ENCODE measurements around the gene TRIM16.
"Not testable (repeated sequence)": the region's sequence is repeated elsewhere in the genome, so short reads cannot be mapped to it uniquely, and the experiment has no call there.

Gene TRIM16

GRCh38 chr17:15615850-15616249 lies 68.3 kb downstream of the TRIM16 start:
- DNase-seq (ENCODE audit: low spot score) = not testable (repeated sequence)

GRCh38 chr17:15613111-15613510 lies 71.0 kb downstream of the TRIM16 start:
- not testable (repeated sequence) for DNase-seq (ENCODE audit: low spot score)

DNA sequence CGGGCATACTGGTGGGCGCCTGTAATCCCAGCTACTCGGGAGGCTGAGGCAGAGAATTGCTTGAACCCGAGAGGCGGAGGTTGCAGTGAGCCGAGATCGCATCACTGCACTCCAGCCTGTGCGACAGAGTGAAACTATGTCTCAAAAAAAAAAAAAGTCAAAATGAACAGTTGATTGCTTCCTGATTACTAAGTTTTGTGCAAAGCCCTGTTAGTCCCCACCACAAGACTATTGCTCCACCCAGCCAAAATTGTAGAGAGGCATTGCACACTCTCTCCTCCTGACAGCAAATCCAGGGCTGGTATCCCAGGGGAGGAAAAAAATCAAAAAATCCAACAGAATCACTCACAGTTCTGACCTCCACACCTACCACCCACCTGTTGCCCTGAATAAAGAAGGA lies 91.2 kb downstream of the TRIM16 start:
- DNase-seq (ENCODE audit: low spot score) = not testable (repeated sequence)

GRCh38 chr17:15591986-15592385 lies 92.1 kb downstream of the TRIM16 start:
- DNase-seq (ENCODE audit: low spot score) = not testable (repeated sequence)

DNA sequence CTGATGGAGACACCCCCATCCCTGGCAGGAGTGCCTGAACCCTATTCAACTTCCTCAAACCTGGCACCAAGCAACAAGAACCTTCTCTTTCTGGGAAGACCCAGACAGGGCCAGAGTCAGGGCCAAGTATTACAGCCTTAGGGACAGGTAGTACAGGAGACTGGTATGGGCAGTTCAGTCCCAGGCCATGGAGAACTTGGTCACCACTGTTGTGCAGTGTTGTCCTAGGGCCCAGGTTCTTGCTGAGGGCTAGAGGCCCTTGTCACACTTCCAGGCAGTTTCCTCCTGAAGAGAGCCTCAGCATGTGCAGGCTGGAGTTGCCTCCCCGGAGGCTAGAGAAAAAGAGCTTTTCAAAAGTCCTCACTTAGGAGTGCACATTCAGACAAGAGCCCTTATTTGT lies 93.3 kb downstream of the TRIM16 start:
- DNase-seq (ENCODE audit: low spot score) = not testable (repeated sequence)

GRCh38 chr17:15589544-15590536 lies 94.3 kb downstream of the TRIM16 start:
- DNase-seq (ENCODE audit: low spot score) = not testable (repeated sequence)

- not testable (repeated sequence) for DNase-seq (ENCODE audit: low spot score)
Measured at GRCh38 chr17:15588017-15588416, 96.1 kb downstream of the TRIM16 start.

DNA sequence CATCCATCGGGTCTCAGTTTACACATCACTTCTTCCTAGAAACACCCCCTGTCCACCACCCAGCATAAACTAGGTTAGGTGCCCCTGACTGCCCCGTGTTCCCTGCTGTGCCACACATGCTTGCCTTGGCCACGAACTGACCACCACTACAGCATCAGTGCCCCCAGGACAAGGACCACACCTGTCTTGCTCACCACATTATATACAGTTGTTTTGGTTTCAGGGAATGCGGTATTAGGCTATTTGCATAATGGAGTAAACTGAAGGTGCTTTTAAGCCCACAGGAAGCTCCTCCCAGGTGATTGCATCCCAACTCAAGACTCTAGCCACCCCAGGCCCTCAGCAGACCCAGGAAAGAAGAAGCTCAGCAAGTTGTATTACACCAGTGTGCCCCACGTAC lies 100.8 kb downstream of the TRIM16 start:
- not testable (repeated sequence) for DNase-seq (ENCODE audit: low spot score)

DNA sequence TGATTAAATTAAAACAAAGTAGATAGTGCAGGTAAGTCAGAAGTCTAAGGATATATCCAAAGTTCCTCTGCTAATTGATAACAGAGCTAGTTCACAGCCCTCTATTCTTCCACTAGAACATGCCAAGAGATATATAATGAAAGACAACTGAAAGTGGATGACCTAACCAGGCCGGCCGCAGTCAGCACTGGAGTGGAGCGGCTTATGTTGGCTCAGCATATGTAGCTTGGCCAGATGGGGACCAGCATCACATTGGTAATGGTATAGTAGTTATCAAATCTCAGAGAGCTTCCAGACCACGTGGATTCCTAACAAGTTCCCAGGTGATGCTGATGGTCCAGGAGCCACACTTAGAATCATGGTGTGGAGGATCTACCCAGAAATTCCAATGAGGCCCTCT lies 102.6 kb downstream of the TRIM16 start:
- DNase-seq (ENCODE audit: low spot score) = not testable (repeated sequence)
